ENCODE measurements around the gene PTPRD. TPM values are rescaled to one million over a fixed set of nuclear protein-coding genes. Genes with fewer than 3 reads are reported as not detected.
"Not testable (repeated sequence)": the region's sequence is repeated elsewhere in the genome, so short reads cannot be mapped to it uniquely, and the experiment has no call there.

Gene PTPRD
- total and polyA plus RNA-seq, 10 donors, result 0.08 to 11.7 (median 2.9) TPM

GRCh38 chr9:10387282-10387681 is 225.5 kb downstream of the PTPRD start:
- Histone ChIP-seq H3K9me3 (no peaks in the 10 kb centered on the region), H3K36me3 (no peaks in the 10 kb centered on the region), H3K27me3 (replicated peaks in 1 of 7) (no peaks in the 10 kb centered on the region), H3K4me1 (no peaks in the 10 kb centered on the region), H3K4me3 (no peak overlapping the region), H3K27ac (no peak overlapping the region)
- intact Hi-C loops (cut with DNase I; ENCODE audit: low total_unique reads), result no loop called here
- TF ChIP-seq POLR2AphosphoS5 (IDR thresholded peaks at IDR 0.05) (no peak), CTCF (IDR thresholded peaks at IDR 0.05 in 8 of 11, conservative IDR thresholded peaks at IDR 0.05 in 3 of 11) (no peak), POLR2A (IDR thresholded peaks at IDR 0.05) (no peak)
- WGBS, 5 donors, result 57 to 89% (median 79%) methylated on average over 1 of the region's 1 CpG
- DNase-seq, result no peak

GRCh38 chr9:10371824-10372223 is 241.0 kb downstream of the PTPRD start:
- H3K27me3 ChIP-seq (replicated peaks in 1 of 7), result no peaks in the 10 kb centered on the region
- no peaks in the 10 kb centered on the region for H3K4me1 ChIP-seq
- DNase-seq, result no peak
- no peak for TF ChIP-seq CTCF (IDR thresholded peaks at IDR 0.05 in 8 of 11, conservative IDR thresholded peaks at IDR 0.05 in 3 of 11)
- no peak for TF ChIP-seq POLR2AphosphoS5 (IDR thresholded peaks at IDR 0.05)
- no peak for TF ChIP-seq POLR2A (IDR thresholded peaks at IDR 0.05)
- H3K4me3 ChIP-seq, result no peak overlapping the region
- H3K36me3 ChIP-seq, result no peaks in the 10 kb centered on the region
- H3K27ac ChIP-seq, result no peak overlapping the region
- intact Hi-C loops (cut with DNase I; ENCODE audit: low total_unique reads), result no loop called here
- no peaks in the 10 kb centered on the region for H3K9me3 ChIP-seq

GRCh38 chr9:10366171-10366779 is 246.5 kb downstream of the PTPRD start:
- 29 to 39% (median 34%) methylated on average over 3 of the region's 3 CpGs for WGBS, 5 donors

GRCh38 chr9:10354591-10354990 is 258.2 kb downstream of the PTPRD start:
- intact Hi-C loops (cut with DNase I; ENCODE audit: low total_unique reads), result no loop called here

More at GRCh38 chr9:10366171-10366779, 246.5 kb downstream of the PTPRD start:
- no peak overlapping the region for H3K4me3 ChIP-seq
- TF ChIP-seq POLR2A (IDR thresholded peaks at IDR 0.05) (no peak), POLR2AphosphoS5 (IDR thresholded peaks at IDR 0.05) (no peak), CTCF (IDR thresholded peaks at IDR 0.05 in 8 of 11, conservative IDR thresholded peaks at IDR 0.05 in 3 of 11) (peak in 6 of 11 experiments; percentile 17 to 44 (median 26))
- no peaks in the 10 kb centered on the region for H3K9me3 ChIP-seq
- no peaks in the 10 kb centered on the region for H3K36me3 ChIP-seq
- no peak for DNase-seq
- intact Hi-C loops (cut with DNase I; ENCODE audit: low total_unique reads), result no loop called here
- H3K4me1 ChIP-seq, result no peaks in the 10 kb centered on the region
- H3K27me3 ChIP-seq (replicated peaks in 1 of 7), result no peaks in the 10 kb centered on the region
- no peak overlapping the region for H3K27ac ChIP-seq

GRCh38 chr9:10345621-10346020 is 267.2 kb downstream of the PTPRD start:
- DNase-seq; H3K9me3 ChIP-seq; H3K27me3 ChIP-seq (replicated peaks in 1 of 7); H3K4me3 ChIP-seq; H3K27ac ChIP-seq; intact Hi-C loops (cut with DNase I; ENCODE audit: low total_unique reads); H3K4me1 ChIP-seq; H3K36me3 ChIP-seq: not testable (repeated sequence)
- 59 to 75% (median 64%) methylated on average over 5 of the region's 5 CpGs for WGBS, 5 donors

More at GRCh38 chr9:10354591-10354990, 258.2 kb downstream of the PTPRD start:
- Histone ChIP-seq H3K4me1 (no peaks in the 10 kb centered on the region), H3K9me3 (no peaks in the 10 kb centered on the region), H3K27ac (no peak overlapping the region), H3K27me3 (replicated peaks in 1 of 7) (no peaks in the 10 kb centered on the region), H3K4me3 (no peak overlapping the region), H3K36me3 (no peaks in the 10 kb centered on the region)
- 79 to 91% (median 87%) methylated on average over 3 of the region's 3 CpGs for WGBS, 5 donors
- DNase-seq, result no peak
- TF ChIP-seq CTCF (IDR thresholded peaks at IDR 0.05 in 8 of 11, conservative IDR thresholded peaks at IDR 0.05 in 3 of 11), result no peak
- no peak for TF ChIP-seq POLR2A (IDR thresholded peaks at IDR 0.05)
- TF ChIP-seq POLR2AphosphoS5 (IDR thresholded peaks at IDR 0.05), result no peak
